Gastroesophageal sphincter (tissue), 4 donors: ENCODE results near the gene PTPRU. TPM values are rescaled to one million over a fixed set of nuclear protein-coding genes. Genes with fewer than 3 reads are reported as not detected.

Source experiments
- ATAC-seq: fragments of 150-250 bp; one replicate; pipeline ENCODE4 v1.9.1; 2016; ENCODE audit warnings: mild to moderate bottlenecking, moderate library complexity
- H3K27ac ChIP-seq, 4 donors: fragments of 200-600 bp; sonication (generic) in 3 of 4; 1 replicate in 3 of 4; 2 replicates in 1 of 4; pipeline ENCODE4 v1.5.1; 2016 to 2019
- H3K27me3 ChIP-seq: fragments of 200-600 bp; sonication (generic); one replicate; pipeline ENCODE4 v1.5.1; 2019
- H3K36me3 ChIP-seq, 2 donors: fragments of 200-600 bp; sonication (generic); one replicate each; pipeline ENCODE4 v1.5.1; 2019; ENCODE audit warnings: control low read depth in 1 of 2
- H3K4me1 ChIP-seq, 3 donors: fragments of 200-600 bp; sonication (generic); 1 replicate in 2 of 3; 2 replicates in 1 of 3; pipeline ENCODE4 v1.5.1; 2016 to 2019; ENCODE audit warnings: control low read depth in 2 of 3
- H3K4me3 ChIP-seq, 2 donors: fragments of 200-600 bp; sonication (generic); one replicate each; pipeline ENCODE4 v1.5.1; 2019; ENCODE audit warnings: mild to moderate bottlenecking in 1 of 2, moderate library complexity in 1 of 2
- H3K9me3 ChIP-seq, 3 donors: fragments of 200-600 bp; sonication (generic); one replicate each; pipeline ENCODE4 v1.5.1; 2017 to 2019; ENCODE audit warnings: control low read depth in 2 of 3
- EP300 ChIP-seq: sonication (generic); formaldehyde crosslinking; IDR thresholded peaks from one replicate; pipeline ENCODE4 v1.6.1; 2017; ENCODE audit warnings: antibody characterized with exemption, mild to moderate bottlenecking
- POLR2A ChIP-seq, 2 donors: fragments of 450-650 bp; IDR thresholded peaks; one replicate each; pipeline ENCODE4 v1.6.1; 2017; ENCODE audit warnings: antibody characterized with exemption in 2 of 2, mild to moderate bottlenecking in 2 of 2, moderate library complexity in 1 of 2
- POLR2AphosphoS5 ChIP-seq: sonication (generic); formaldehyde crosslinking; IDR thresholded peaks from one replicate; pipeline ENCODE4 v1.6.1; 2017; ENCODE audit warnings: antibody characterized with exemption
- WGBS, 2 donors: methylation state at CpG; one replicate each; pipeline ENCODE4 v1.1.5; 2018; ENCODE audit warnings: low coverage in 1 of 2; 5-methylcytosine and 5-hydroxymethylcytosine counted together
- total RNA-seq, 4 donors: library from RNA; depleted of rRNA; stranded (reverse); fragments of >200 nt; gene quantifications; one replicate each; pipeline ENCODE4 v1.1.0, GENCODE V29; 2016
- TF ChIP-seq, protein P1 (sequence below), 4 experiments: fragments of 200-600 bp in 2 of 4; fragments of 450-650 bp in 2 of 4; sonication (generic) in 1 of 4; IDR thresholded peaks; one replicate each; pipeline ENCODE4 v1.5.1; 2017 to 2019; ENCODE audit warnings: antibody characterized with exemption in 4 of 4, mild to moderate bottlenecking in 2 of 4, moderate library complexity in 2 of 4

PTPRU gene
- total RNA-seq, 4 donors from 2014 or later = 11.1 to 30.5 (median 23.7) TPM

GRCh38 chr1:29362764-29363163 is 126.4 kb downstream of the PTPRU start:
- Histone ChIP-seq H3K27ac (no peak overlapping the region), H3K9me3 (peaks cover 0 to 1% (median 0%) of the 10 kb centered on the region in 3 donors), H3K36me3 (no peaks in the 10 kb centered on the region), H3K4me3 (no peak overlapping the region), H3K27me3 (peaks cover 57% of the 10 kb centered on the region), H3K4me1 (no peaks in the 10 kb centered on the region)
- TF ChIP-seq EP300 (no peak), POLR2A (IDR thresholded peaks at IDR 0.05) (no peak), POLR2AphosphoS5 (no peak)
- TF ChIP-seq, protein P1, sequence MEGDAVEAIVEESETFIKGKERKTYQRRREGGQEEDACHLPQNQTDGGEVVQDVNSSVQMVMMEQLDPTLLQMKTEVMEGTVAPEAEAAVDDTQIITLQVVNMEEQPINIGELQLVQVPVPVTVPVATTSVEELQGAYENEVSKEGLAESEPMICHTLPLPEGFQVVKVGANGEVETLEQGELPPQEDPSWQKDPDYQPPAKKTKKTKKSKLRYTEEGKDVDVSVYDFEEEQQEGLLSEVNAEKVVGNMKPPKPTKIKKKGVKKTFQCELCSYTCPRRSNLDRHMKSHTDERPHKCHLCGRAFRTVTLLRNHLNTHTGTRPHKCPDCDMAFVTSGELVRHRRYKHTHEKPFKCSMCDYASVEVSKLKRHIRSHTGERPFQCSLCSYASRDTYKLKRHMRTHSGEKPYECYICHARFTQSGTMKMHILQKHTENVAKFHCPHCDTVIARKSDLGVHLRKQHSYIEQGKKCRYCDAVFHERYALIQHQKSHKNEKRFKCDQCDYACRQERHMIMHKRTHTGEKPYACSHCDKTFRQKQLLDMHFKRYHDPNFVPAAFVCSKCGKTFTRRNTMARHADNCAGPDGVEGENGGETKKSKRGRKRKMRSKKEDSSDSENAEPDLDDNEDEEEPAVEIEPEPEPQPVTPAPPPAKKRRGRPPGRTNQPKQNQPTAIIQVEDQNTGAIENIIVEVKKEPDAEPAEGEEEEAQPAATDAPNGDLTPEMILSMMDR (IDR thresholded peaks at IDR 0.05) = no peak
- no peak for ATAC-seq
- 88% methylated on average over 1 of the region's 4 CpGs; no CpG with 5 or more reads in 1 of the 2 donors for WGBS, 2 donors

GRCh38 chr1:29363536-29363935 is 127.2 kb downstream of the PTPRU start:
- H3K9me3 ChIP-seq = peaks cover 0 to 9% (median 0%) of the 10 kb centered on the region in 3 donors
- H3K27ac ChIP-seq = no peak overlapping the region
- peaks cover 57% of the 10 kb centered on the region for H3K27me3 ChIP-seq
- no peaks in the 10 kb centered on the region for H3K4me1 ChIP-seq
- no peak for TF ChIP-seq POLR2A (IDR thresholded peaks at IDR 0.05)
- TF ChIP-seq, protein P1 (IDR thresholded peaks at IDR 0.05) = no peak
- no peak for TF ChIP-seq POLR2AphosphoS5
- TF ChIP-seq EP300 = no peak
- 86 to 100% methylated on average over 2 to 5 of the region's 6 CpGs for WGBS, 2 donors
- H3K36me3 ChIP-seq = no peaks in the 10 kb centered on the region
- no peak overlapping the region for H3K4me3 ChIP-seq
- ATAC-seq = no peak

DNA sequence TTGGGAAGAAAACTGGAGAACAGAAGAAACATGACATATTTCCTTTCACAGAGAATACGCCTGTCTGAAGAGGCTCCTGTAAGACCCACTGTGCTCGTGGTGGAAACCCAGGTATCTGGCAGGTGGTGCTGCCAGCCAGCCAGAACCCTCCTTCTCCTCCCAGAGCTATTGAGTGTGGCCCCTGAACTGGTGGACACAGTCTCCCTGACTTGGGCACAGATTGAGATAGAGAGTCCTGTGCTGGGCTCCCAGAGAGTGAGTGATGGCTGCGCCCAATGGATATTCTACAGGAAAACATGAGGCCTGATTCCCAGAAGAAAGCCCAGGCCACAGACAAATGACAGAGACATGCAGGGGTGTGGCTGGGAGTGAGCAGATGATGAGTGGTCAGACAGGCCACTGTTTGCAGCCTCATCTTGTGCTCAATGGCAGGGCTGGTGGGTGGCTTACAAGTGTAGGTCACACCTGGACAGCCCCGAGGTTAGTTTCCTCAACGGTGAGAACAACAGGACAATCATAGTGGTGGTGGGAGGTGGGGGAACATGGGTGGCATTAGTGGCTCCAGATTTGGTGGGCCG is 127.9 kb downstream of the PTPRU start:
- Histone ChIP-seq H3K4me1 (no peaks in the 10 kb centered on the region), H3K27me3 (peaks cover 60% of the 10 kb centered on the region), H3K9me3 (peaks cover 0 to 11% (median 0%) of the 10 kb centered on the region in 3 donors), H3K36me3 (no peaks in the 10 kb centered on the region), H3K4me3 (no peak overlapping the region), H3K27ac (no peak overlapping the region)
- WGBS, 2 donors = 74 to 100% methylated on average over 2 to 5 of the region's 6 CpGs
- TF ChIP-seq POLR2AphosphoS5 = no peak
- TF ChIP-seq POLR2A (IDR thresholded peaks at IDR 0.05) = no peak
- no peak for TF ChIP-seq EP300
- TF ChIP-seq, protein P1 (IDR thresholded peaks at IDR 0.05) = no peak
- no peak for ATAC-seq

DNA sequence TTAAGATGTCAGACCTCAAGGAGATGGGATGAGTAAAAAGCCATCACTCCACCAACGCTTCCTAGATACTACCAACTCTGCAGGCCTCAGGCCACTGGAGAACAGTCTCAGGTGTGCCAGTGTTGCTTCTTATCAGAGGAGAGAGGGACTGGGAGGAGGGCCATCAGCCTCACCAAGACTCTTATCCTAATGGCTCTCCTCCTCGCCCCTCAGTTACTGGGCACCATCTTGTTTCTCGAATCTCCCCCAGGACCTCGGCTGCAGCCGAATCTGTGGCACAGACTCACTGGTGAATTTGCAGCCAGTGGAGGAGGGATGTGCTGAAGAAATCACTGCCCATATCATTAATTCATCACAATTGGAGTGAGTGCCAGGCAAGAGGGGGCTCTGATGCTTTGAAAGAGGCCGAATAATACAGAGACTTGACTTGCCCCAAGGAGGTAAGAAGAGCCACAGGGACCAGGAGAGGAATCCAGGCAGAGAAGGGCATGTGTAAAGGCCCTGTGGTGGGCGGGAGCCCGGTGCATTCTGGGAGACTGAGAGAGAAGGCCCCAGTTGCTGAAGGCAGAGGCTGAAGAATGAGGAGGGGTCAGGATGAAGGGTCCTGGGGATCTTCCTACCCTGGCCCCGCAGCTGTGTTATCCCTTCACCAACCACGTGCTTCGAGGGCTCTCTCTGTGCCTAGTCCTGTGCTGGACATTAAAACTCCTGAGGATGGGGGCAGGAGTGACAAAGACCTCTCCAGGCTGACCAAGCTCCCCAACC is 129.8 kb downstream of the PTPRU start:
- 91 to 94% methylated on average over 3 to 4 of the region's 11 CpGs for WGBS, 2 donors
- Histone ChIP-seq H3K9me3 (peaks cover 0 to 11% (median 0%) of the 10 kb centered on the region in 3 donors), H3K27me3 (peaks cover 72% of the 10 kb centered on the region), H3K4me1 (no peaks in the 10 kb centered on the region), H3K27ac (no peak overlapping the region), H3K36me3 (no peaks in the 10 kb centered on the region), H3K4me3 (no peak overlapping the region)
- ATAC-seq = no peak
- TF ChIP-seq POLR2A (IDR thresholded peaks at IDR 0.05) (no peak), POLR2AphosphoS5 (no peak), EP300 (no peak)
- TF ChIP-seq, protein P1 (IDR thresholded peaks at IDR 0.05) = no peak
